Fibroblast of mammary gland (primary cell): ENCODE data around the gene AFF3.

Experiments
- DNase-seq: peaks from one replicate; pipeline ENCODE4 v3.0.0-alpha.2; 2010; ENCODE audit warnings: low read depth
- H3K4me3 ChIP-seq: 2 replicates; pipeline ENCODE4 v1.5.1; 2011; ENCODE audit warnings: low read depth, mild to moderate bottlenecking, low read length, moderate library complexity; ENCODE audit not compliant: control insufficient read depth
- CTCF ChIP-seq: conservative IDR thresholded peaks from 2 replicates; pipeline ENCODE4 v1.5.1; 2011; ENCODE audit warnings: low read depth, low read length, inconsistent platforms; ENCODE audit not compliant: control insufficient read depth, insufficient read depth

AFF3 gene

DNA sequence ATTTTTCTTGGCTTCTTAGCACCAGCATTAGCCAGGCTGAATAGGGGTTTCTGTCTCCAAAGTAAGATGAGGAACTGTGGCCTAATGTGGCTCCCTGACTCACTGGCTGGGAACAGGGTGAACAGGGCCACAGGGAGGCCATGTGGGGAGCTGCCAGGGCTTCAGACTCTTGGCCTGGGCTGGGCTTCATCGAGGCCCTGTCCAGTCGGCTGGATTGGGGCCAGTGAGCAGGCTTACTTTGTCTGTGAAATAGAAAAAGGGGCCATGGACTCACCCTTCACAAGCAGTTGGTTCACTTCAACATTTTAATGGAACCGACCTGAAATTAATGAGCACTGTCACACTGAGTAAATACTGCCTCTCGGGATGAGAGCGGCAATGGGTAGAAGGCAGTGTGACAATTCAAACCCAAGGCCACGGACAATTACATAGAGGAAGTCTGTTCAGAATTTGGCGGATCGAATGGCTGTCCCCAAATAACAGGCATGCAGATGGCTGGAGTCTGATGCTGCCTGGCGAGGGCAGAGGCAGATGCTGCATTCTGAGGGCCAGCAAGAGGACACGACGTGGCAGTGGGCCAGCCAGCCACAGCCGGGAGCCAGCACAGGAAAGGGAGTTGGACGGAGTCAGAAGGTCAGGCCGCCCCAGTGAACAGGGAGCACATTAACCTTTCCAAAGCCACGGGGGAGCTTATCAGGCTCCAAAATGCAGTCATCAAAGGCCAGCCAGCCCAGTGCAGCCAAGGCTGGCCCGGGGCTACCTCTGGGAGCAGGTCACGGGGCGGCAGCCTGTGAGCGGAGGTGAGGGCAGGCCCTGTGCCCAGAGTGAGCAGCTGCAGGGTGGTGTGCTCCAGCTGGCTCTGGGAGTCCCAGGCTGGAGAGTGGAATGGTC lies 506.0 kb downstream of the AFF3 start:
- TF ChIP-seq CTCF = no peak
- H3K4me3 ChIP-seq = no peak overlapping the region
- peak; percentile 12 for DNase-seq

DNA sequence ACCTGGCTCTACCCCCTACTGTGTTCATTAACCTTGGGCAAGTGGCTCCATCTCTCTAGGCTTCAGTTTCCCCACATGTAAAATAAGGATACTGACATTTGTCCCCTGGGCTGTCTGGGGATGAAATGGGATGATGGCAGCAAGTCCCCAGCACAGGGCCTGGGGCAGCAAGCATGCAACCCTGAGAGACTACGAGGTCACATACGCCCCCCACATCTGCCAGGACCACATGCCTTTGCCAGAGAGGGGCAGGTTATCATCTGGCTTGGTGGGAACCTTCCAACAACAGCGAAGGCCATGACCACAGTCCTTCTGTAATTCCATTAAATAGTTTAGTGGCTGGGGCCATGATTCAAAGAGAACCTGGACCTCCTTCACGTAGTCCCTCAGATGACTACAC lies 506.7 kb downstream of the AFF3 start:
- no peak overlapping the region for H3K4me3 ChIP-seq
- no peak for TF ChIP-seq CTCF
- no peak for DNase-seq

GRCh38 chr2:99634234-99634633 lies 508.2 kb downstream of the AFF3 start:
- no peak for TF ChIP-seq CTCF
- DNase-seq = no peak

DNA sequence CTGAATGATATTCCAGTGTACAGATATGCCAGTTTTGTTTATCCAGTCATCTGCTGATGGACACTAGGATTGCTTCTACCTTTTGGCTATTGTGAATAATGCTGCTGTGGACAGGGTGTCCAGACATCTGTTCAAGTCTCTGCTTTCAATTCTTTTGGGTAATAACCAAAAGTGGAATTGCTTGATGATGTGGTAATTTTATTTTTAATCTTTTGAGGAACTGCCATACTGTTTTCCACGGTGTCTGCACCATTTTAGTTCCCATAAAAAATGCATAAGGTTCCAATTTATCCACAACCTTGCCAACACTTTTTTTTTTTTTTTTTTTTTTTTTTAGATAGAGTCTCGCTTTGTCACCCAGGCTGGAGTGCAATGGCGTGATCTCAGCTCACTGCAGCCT lies 510.7 kb downstream of the AFF3 start:
- TF ChIP-seq CTCF = no peak
- no peak overlapping the region for H3K4me3 ChIP-seq
- DNase-seq = no peak

More at GRCh38 chr2:99634234-99634633, 508.2 kb downstream of the AFF3 start:
- H3K4me3 ChIP-seq = no peak overlapping the region

DNA sequence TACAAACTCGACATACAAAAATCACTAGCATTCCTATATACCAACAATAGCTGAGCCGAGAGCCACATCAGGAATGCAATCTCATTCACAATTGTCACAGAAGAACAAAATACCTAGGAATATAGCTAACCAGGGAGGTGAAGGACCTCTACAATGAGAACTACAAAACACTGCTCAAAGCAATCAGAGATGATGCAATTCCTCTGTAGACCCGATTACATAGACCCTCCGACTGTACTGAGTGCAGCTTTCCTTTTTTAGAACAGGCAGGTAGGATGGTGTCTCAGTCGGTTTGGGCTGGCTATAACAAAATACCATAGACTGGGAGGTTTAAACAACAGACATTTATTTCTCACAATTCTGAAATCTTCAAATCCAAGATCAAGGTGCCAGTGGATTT lies 513.1 kb downstream of the AFF3 start:
- H3K4me3 ChIP-seq = no peak overlapping the region
- TF ChIP-seq CTCF = no peak
- no peak for DNase-seq

DNA sequence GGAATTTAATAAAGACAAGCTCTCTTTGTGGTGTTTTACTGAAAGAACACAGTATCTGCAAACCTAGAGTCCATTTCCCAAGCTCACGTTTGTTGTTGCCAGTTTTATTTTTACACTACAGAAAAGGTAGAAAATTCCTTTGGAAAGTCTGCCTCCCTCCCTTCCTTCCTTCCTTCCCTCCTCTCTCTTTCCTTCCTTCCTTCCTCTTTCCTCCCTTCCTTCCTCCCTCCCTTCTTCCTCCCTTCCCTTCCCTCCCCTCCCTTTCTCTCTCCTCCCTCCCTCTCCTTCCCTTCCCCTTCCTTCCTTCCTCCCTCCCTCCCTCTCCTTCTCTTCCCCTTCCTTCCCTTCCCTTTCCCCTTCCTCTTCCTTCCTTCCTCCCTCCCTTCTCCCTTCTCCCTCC lies 516.2 kb downstream of the AFF3 start:
- no peak for TF ChIP-seq CTCF
- H3K4me3 ChIP-seq = no peak overlapping the region
- no peak for DNase-seq
